Smooth muscle cell (in vitro differentiated cells): ENCODE measurements around the gene NBEAL2. TPM values are rescaled to one million over a fixed set of nuclear protein-coding genes. Genes with fewer than 3 reads are reported as not detected.

Experiments
- DNase-seq: peaks from one replicate; lab custom pipeline; 2025; ENCODE audit not compliant: unreplicated experiment; lab: John Stamatoyannopoulos, UW
- H2AFZ ChIP-seq: fragments of 200-600 bp; sonication (generic); 2 replicates; pipeline ENCODE4 v1.6.0; 2016; ENCODE audit warnings: antibody characterized with exemption, low read depth, mild to moderate bottlenecking
- H3F3A ChIP-seq: fragments of 200-600 bp; sonication (generic); 2 replicates; pipeline ENCODE4 v1.6.0; 2017; ENCODE audit warnings: antibody characterized with exemption, low read depth
- H3K27ac ChIP-seq: fragments of 200-600 bp; sonication (generic); 2 replicates; pipeline ENCODE4 v1.5.1; 2016; ENCODE audit warnings: low read depth, mild to moderate bottlenecking
- H3K27me3 ChIP-seq: fragments of 200-600 bp; sonication (generic); 2 replicates; pipeline ENCODE4 v1.6.1; 2016; ENCODE audit warnings: low read depth, mild to moderate bottlenecking
- H3K36me3 ChIP-seq: fragments of 200-600 bp; sonication (generic); 2 replicates; pipeline ENCODE4 v1.5.1; 2016; ENCODE audit warnings: low read depth
- H3K4me1 ChIP-seq: fragments of 200-600 bp; sonication (generic); 2 replicates; pipeline ENCODE4 v1.5.1; 2016; ENCODE audit warnings: low read depth
- H3K4me2 ChIP-seq: fragments of 200-600 bp; sonication (generic); 2 replicates; pipeline ENCODE4 v1.6.0; 2016; ENCODE audit warnings: mild to moderate bottlenecking
- H3K4me3 ChIP-seq: fragments of 200-600 bp; sonication (generic); 2 replicates; pipeline ENCODE4 v1.5.1; 2016; ENCODE audit warnings: mild to moderate bottlenecking
- H3K79me2 ChIP-seq: fragments of 200-600 bp; sonication (generic); 2 replicates; pipeline ENCODE4 v1.6.0; 2016; ENCODE audit warnings: low read depth, mild to moderate bottlenecking
- H3K9ac ChIP-seq: fragments of 200-600 bp; sonication (generic); 2 replicates; pipeline ENCODE4 v1.6.0; 2016; ENCODE audit warnings: low read depth
- H3K9me3 ChIP-seq: fragments of 200-600 bp; sonication (generic); replicated peaks from 2 replicates; pipeline ENCODE4 v1.5.1; 2016; ENCODE audit warnings: low read depth
- H4K20me1 ChIP-seq: fragments of 200-600 bp; sonication (generic); 2 replicates; pipeline ENCODE4 v1.6.0; 2016; ENCODE audit warnings: low read depth
- CTCF ChIP-seq: fragments of 200-600 bp; sonication (generic); IDR thresholded peaks from 2 replicates; pipeline ENCODE4 v1.5.1; 2017; ENCODE audit warnings: borderline replicate concordance, mild to moderate bottlenecking, antibody characterized with exemption; ENCODE audit not compliant: insufficient read depth, poor library complexity, severe bottlenecking
- WGBS: methylation state at CpG from one replicate; pipeline ENCODE4 v1.1.7; 2016; ENCODE audit warnings: low lambda C conversion rate; 5-methylcytosine and 5-hydroxymethylcytosine counted together
- polyA plus RNA-seq: library from polyadenylated mRNA; unstranded; fragments of >200 nt; fragmentation: Nextera tagmentation; extraction: Ambion mirVana; gene quantifications from 2 replicates; pipeline ENCODE4 v1.2.1, GENCODE V29; 2016
- total RNA-seq: library from RNA; depleted of rRNA; stranded (reverse); fragments of >200 nt; gene quantifications from 2 replicates; pipeline ENCODE4 v1.2.3, GENCODE V29; 2014

NBEAL2 gene
- total and polyA plus RNA-seq, 2 experiments from 2014 or later: 4.1 to 11.9 TPM

GRCh38 chr3:46984591-46985459 lies 5.4 kb downstream of the NBEAL2 start:
- WGBS: 92% methylated on average over 11 of the region's 11 CpGs
- TF ChIP-seq CTCF: no peak
- DNase-seq: no peak

GRCh38 chr3:46985588-46985987 lies 6.1 kb downstream of the NBEAL2 start:
- Histone ChIP-seq H3K27ac (no peak overlapping the region), H4K20me1 (no peaks in the 10 kb centered on the region), H3K4me2 (no peak overlapping the region), H2AFZ (no peak overlapping the region), H3K27me3 (no peaks in the 10 kb centered on the region), H3F3A (no peaks in the 10 kb centered on the region), H3K9me3 (no peaks in the 10 kb centered on the region), H3K79me2 (no peaks in the 10 kb centered on the region), H3K9ac (no peak overlapping the region), H3K4me1 (peaks cover 3% of the 10 kb centered on the region), H3K36me3 (no peaks in the 10 kb centered on the region), H3K4me3 (no peak overlapping the region)
- no peak for TF ChIP-seq CTCF
- 89% methylated on average over 5 of the region's 5 CpGs for WGBS
- DNase-seq: no peak

More at GRCh38 chr3:46984591-46985459, 5.4 kb downstream of the NBEAL2 start:
- Histone ChIP-seq H3K36me3 (no peaks in the 10 kb centered on the region), H3K9ac (no peak overlapping the region), H2AFZ (no peak overlapping the region), H3K79me2 (no peaks in the 10 kb centered on the region), H4K20me1 (no peaks in the 10 kb centered on the region), H3K27ac (no peak overlapping the region), H3K9me3 (no peaks in the 10 kb centered on the region), H3K4me3 (no peak overlapping the region), H3K4me2 (no peak overlapping the region), H3F3A (no peaks in the 10 kb centered on the region), H3K27me3 (no peaks in the 10 kb centered on the region), H3K4me1 (peaks cover 7% of the 10 kb centered on the region)

- Histone ChIP-seq H3K4me3 (no peak overlapping the region), H3K4me2 (no peak overlapping the region), H3K79me2 (no peaks in the 10 kb centered on the region), H4K20me1 (no peaks in the 10 kb centered on the region), H3K4me1 (peaks cover 3% of the 10 kb centered on the region), H3K27ac (no peak overlapping the region), H2AFZ (no peak overlapping the region), H3K9ac (no peak overlapping the region), H3K9me3 (no peaks in the 10 kb centered on the region), H3F3A (no peaks in the 10 kb centered on the region), H3K36me3 (no peaks in the 10 kb centered on the region), H3K27me3 (no peaks in the 10 kb centered on the region)
- DNase-seq: no peak
- no peak for TF ChIP-seq CTCF
- 96% methylated on average over 4 of the region's 4 CpGs for WGBS
These were observed 6.7 kb downstream of the NBEAL2 start for GRCh38 chr3:46986055-46986730.
